Astrocyte (in vitro differentiated cells and primary cell): ENCODE data around the gene AQP7.
"Not testable (repeated sequence)": the region's sequence is repeated elsewhere in the genome, so short reads cannot be mapped to it uniquely, and the experiment has no call there.

Experiments
- EZH2 ChIP-seq: IDR thresholded peaks from 2 replicates; pipeline ENCODE4 v1.6.1; 2012; ENCODE audit warnings: mild to moderate bottlenecking, low read length, inconsistent platforms; ENCODE audit not compliant: insufficient read depth
- TF ChIP-seq, protein P1 (sequence below): IDR thresholded peaks from 2 replicates; pipeline ENCODE4 v1.5.1; 2011; ENCODE audit warnings: low read depth, mild to moderate bottlenecking, inconsistent platforms, low read length, moderate library complexity; ENCODE audit not compliant: insufficient read depth

GRCh38 chr9:33402371-33402770, at the start of gene AQP7:
- TF ChIP-seq, protein P1, sequence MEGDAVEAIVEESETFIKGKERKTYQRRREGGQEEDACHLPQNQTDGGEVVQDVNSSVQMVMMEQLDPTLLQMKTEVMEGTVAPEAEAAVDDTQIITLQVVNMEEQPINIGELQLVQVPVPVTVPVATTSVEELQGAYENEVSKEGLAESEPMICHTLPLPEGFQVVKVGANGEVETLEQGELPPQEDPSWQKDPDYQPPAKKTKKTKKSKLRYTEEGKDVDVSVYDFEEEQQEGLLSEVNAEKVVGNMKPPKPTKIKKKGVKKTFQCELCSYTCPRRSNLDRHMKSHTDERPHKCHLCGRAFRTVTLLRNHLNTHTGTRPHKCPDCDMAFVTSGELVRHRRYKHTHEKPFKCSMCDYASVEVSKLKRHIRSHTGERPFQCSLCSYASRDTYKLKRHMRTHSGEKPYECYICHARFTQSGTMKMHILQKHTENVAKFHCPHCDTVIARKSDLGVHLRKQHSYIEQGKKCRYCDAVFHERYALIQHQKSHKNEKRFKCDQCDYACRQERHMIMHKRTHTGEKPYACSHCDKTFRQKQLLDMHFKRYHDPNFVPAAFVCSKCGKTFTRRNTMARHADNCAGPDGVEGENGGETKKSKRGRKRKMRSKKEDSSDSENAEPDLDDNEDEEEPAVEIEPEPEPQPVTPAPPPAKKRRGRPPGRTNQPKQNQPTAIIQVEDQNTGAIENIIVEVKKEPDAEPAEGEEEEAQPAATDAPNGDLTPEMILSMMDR = not testable (repeated sequence)
- not testable (repeated sequence) for TF ChIP-seq EZH2
